ENCODE data around the gene ZPR1. TPM values are rescaled to one million over a fixed set of nuclear protein-coding genes. Genes with fewer than 3 reads are reported as not detected.
"Not testable (repeated sequence)": the region's sequence is repeated elsewhere in the genome, so short reads cannot be mapped to it uniquely, and the experiment has no call there.

ZPR1 gene, protein sequence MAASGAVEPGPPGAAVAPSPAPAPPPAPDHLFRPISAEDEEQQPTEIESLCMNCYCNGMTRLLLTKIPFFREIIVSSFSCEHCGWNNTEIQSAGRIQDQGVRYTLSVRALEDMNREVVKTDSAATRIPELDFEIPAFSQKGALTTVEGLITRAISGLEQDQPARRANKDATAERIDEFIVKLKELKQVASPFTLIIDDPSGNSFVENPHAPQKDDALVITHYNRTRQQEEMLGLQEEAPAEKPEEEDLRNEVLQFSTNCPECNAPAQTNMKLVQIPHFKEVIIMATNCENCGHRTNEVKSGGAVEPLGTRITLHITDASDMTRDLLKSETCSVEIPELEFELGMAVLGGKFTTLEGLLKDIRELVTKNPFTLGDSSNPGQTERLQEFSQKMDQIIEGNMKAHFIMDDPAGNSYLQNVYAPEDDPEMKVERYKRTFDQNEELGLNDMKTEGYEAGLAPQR
- polyA plus RNA-seq (ENCODE audit: insufficient read length in 4 of 4): 10 to 100 TPM; 53.4 to 57.1 (median 55.3) TPM

GRCh38 chr11:116787786-116788486 is at the start of gene ZPR1:
ZPR1 (minus strand) TSS chr11:116788023; CDS start chr11:116787990, 33 bp downstream.
- DNase-seq (ENCODE audit: low read depth in 4 of 4, low spot score in 2 of 4): peak; percentile 54 to 70 (median 64)

GRCh38 chr11:116836632-116836991 is 48.8 kb upstream of the ZPR1 start:
- no peak for DNase-seq (ENCODE audit: low read depth in 4 of 4, low spot score in 2 of 4)

DNA sequence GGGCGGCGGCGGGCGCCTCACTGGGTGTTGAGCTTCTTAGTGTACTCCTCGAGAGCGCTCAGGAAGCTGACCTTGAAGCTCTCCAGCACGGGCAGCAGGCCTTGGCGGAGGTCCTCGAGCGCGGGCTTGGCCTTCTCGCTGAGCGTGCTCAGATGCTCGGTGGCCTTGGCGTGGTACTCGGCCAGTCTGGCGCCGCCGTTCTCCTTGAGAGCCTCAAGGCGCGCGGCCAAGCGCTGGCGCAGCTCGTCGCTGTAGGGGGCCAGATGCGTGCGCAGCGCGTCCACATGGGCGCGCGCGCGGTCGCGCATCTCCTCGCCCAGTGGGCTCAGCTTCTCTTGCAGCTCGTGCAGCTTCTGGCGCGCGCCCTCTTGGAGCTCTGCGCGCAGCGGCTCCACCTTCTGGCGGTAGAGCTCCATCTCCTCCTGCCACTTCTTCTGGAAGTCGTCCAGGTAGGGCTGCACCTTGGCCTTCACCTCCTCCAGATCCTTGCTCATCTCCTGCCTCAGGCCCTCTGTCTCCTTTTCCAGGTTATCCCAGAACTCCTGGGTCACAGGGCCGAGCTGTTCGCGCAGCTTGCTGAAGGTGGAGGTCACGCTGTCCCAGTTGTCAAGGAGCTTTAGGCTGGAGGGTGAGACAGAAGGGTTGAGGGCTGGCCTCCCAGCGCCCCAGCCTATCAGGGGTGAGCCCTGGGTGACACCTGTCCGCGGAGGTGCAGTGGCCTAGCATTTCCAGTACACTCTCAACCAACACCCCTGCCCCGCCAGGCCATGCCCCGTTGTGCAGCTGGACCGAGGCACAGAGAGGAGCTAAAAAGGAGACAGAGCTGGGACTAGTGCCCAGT is 48.2 kb upstream of the ZPR1 start:
- DNase-seq (ENCODE audit: low read depth in 4 of 4, low spot score in 2 of 4): peak; percentile 70 to 89 (median 82)

DNA sequence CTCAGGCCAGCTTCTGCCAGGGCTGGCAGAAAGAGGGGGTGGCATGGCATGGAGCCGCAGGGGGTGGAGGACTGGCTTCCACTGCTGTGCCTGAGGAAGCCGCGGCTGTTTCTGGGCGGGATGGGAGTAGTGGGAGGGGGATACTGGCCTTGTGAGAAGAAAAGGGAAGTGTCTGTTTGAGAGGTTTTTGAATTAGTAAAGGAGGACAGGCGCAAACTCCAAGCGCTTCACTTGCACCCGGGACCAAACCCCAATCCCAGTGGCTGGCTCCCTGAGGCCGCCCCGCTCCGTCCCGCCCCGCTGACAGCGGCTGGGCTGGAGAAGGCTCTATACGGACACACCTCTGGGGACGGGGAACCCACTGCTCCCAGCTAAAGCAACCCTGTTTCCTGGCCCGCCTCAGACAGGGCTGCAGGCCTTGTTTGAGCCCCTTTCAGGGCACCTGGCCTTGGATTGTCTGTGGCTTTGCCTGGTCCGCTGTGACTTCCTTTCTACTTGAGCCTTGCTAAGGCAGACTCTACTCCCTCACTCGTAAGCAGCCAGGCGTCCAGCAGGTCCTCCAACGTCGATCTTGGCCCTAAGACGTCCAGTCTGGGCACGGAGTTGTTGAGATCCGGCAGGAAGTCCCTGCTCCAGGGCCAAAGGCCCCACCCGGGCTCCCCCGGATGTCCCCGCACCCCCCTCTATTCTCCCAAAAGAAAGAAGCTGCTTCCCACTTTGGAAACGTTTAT is 47.4 kb upstream of the ZPR1 start:
- DNase-seq (ENCODE audit: low read depth in 4 of 4, low spot score in 2 of 4): peak in 1 of 4 donors; percentile 23

DNA sequence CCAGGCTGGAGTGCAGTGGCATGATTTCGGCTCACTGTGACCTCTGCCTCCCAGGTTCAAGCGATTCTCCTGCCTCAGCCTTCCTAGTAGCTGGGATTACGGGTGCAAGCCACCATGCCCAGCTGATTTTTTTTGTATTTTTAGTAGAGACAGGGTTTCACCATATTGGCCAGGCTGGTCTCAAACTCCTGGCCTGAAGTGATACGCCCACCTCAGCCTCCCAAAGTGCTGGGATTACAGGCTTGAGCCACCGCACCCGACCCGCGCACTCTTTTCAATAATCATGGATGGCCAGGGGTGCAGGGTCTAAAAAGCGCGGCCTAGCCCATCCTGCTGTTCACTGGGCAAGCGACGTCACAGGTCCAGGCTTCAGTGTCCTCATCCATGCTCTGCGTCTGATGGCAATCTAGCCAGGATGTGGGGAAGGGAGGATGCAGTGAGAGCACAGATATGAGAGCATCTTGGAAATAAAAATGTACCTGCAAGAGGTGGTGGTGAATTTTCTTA is 46.8 kb upstream of the ZPR1 start:
- DNase-seq (ENCODE audit: low read depth in 4 of 4, low spot score in 2 of 4): not testable (repeated sequence)

- DNase-seq (ENCODE audit: low read depth in 4 of 4, low spot score in 2 of 4): no peak
Observed at GRCh38 chr11:116833816-116834534, 46.2 kb upstream of the ZPR1 start.

DNA sequence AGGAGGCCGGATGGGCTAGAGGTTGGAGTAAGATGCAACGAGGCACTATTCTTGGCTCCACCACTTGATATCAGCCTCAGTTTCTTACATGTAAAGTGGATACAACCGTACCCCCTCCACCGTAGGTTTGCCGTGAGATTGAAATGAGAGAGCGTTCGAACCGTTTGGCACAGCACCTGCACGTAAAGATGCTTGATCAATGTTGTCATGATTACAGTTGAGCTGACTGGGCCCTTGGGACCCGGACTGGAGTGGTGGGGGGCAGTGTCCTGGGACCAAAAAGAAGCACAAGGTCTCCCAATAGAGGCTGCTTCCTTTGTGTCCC is 45.6 kb upstream of the ZPR1 start:
- DNase-seq (ENCODE audit: low read depth in 4 of 4, low spot score in 2 of 4): no peak

- DNase-seq (ENCODE audit: low read depth in 4 of 4, low spot score in 2 of 4): no peak
Observed at GRCh38 chr11:116832350-116833290, 44.8 kb upstream of the ZPR1 start.

GRCh38 chr11:116831790-116832349 is 44.0 kb upstream of the ZPR1 start:
- DNase-seq (ENCODE audit: low read depth in 4 of 4, low spot score in 2 of 4): no peak

GRCh38 chr11:116830184-116830912 is 42.5 kb upstream of the ZPR1 start:
- no peak for DNase-seq (ENCODE audit: low read depth in 4 of 4, low spot score in 2 of 4)

GRCh38 chr11:116829525-116830183 is 41.8 kb upstream of the ZPR1 start, which contains the start of gene APOC3:
APOC3 (plus strand) TSS chr11:116829907; CDS start chr11:116830583, 676 bp downstream.
- no peak for DNase-seq (ENCODE audit: low read depth in 4 of 4, low spot score in 2 of 4)

DNA sequence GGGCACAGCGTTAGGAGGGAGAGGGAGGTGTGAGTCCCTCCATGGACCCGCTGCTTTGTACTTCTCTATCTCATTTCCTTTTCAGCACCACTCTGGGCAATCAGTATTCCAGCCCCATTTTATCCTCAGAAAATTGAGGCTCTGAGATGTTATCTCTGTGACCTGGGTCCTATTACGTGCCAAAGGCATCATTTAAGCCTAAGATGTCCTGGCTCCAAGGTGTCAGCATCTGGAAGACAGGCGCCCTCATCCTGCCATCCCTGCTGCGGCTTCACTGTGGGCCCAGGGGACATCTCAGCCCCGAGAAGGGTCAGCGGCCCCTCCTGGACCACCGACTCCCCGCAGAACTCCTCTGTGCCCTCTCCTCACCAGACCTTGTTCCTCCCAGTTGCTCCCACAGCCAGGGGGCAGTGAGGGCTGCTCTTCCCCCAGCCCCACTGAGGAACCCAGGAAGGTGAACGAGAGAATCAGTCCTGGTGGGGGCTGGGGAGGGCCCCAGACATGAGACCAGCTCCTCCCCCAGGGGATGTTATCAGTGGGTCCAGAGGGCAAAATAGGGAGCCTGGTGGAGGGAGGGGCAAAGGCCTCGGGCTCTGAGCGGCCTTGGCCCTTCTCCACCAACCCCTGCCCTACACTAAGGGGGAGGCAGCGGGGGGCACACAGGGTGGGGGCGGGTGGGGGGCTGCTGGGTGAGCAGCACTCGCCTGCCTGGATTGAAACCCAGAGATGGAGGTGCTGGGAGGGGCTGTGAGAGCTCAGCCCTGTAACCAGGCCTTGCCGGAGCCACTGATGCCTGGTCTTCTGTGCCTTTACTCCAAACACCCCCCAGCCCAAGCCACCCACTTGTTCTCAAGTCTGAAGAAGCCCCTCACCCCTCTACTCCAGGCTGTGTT is 41.1 kb upstream of the ZPR1 start:
- DNase-seq (ENCODE audit: low read depth in 4 of 4, low spot score in 2 of 4): no peak

- no peak for DNase-seq (ENCODE audit: low read depth in 4 of 4, low spot score in 2 of 4)
Observed at GRCh38 chr11:116827461-116827860, 39.6 kb upstream of the ZPR1 start.

GRCh38 chr11:116826751-116827431 is 39.1 kb upstream of the ZPR1 start:
- DNase-seq (ENCODE audit: low read depth in 4 of 4, low spot score in 2 of 4): no peak

Data from left renal cortex interstitium (tissue), 4 donors.